ENCODE data around the gene OXGR1. TPM values are rescaled to one million over a fixed set of nuclear protein-coding genes. Genes with fewer than 3 reads are reported as not detected.
"Not testable (repeated sequence)": the region's sequence is repeated elsewhere in the genome, so short reads cannot be mapped to it uniquely, and the experiment has no call there.

The OXGR1 gene
- total RNA-seq, 1 donor from 2014 or later = 0.83 TPM

GRCh38 chr13:97027162-97027554 is 32.9 kb upstream of the OXGR1 start:
- ATAC-seq (no peak), DNase-seq (no peak)
- Histone ChIP-seq H3K9me3 (no peaks in the 10 kb centered on the region), H3K27ac (no peak overlapping the region), H3K4me1 (peaks cover 4% of the 10 kb centered on the region), H3K27me3 (ENCODE audit: low read depth) (no peaks in the 10 kb centered on the region), H3K36me3 (no peaks in the 10 kb centered on the region), H3K4me3 (no peak overlapping the region)
- intact Hi-C loops (cut with DNase I) = no loop called here
- TF ChIP-seq CTCF (IDR thresholded peaks at IDR 0.05) = no peak

GRCh38 chr13:97026531-97027161 is 32.4 kb upstream of the OXGR1 start:
- Histone ChIP-seq H3K4me1 (peaks cover 4% of the 10 kb centered on the region), H3K36me3 (no peaks in the 10 kb centered on the region), H3K9me3 (no peaks in the 10 kb centered on the region), H3K27ac (no peak overlapping the region), H3K4me3 (no peak overlapping the region), H3K27me3 (ENCODE audit: low read depth) (no peaks in the 10 kb centered on the region)
- TF ChIP-seq CTCF (IDR thresholded peaks at IDR 0.05) = no peak
- no peak for DNase-seq
- intact Hi-C loops (cut with DNase I) = no loop called here
- no peak for ATAC-seq

- intact Hi-C loops (cut with DNase I) = not testable (repeated sequence)
Observed at GRCh38 chr13:97023812-97024211, 29.5 kb upstream of the OXGR1 start.

GRCh38 chr13:97023117-97023516 is 28.8 kb upstream of the OXGR1 start:
- Histone ChIP-seq H3K27ac (no peak overlapping the region), H3K27me3 (ENCODE audit: low read depth) (no peaks in the 10 kb centered on the region), H3K36me3 (no peaks in the 10 kb centered on the region), H3K4me3 (no peak overlapping the region), H3K4me1 (peaks cover 4% of the 10 kb centered on the region), H3K9me3 (no peaks in the 10 kb centered on the region)
- TF ChIP-seq CTCF (IDR thresholded peaks at IDR 0.05) = no peak
- intact Hi-C loops (cut with DNase I) = no loop called here
- no peak for DNase-seq
- no peak for ATAC-seq

More at GRCh38 chr13:97023812-97024211, 29.5 kb upstream of the OXGR1 start:
- H3K27me3 ChIP-seq (ENCODE audit: low read depth); H3K4me3 ChIP-seq; DNase-seq; H3K36me3 ChIP-seq; H3K27ac ChIP-seq; H3K9me3 ChIP-seq; ATAC-seq; H3K4me1 ChIP-seq: not testable (repeated sequence)

GRCh38 chr13:97021241-97021640 is 27.0 kb upstream of the OXGR1 start:
- Histone ChIP-seq H3K9me3 (no peaks in the 10 kb centered on the region), H3K27ac (no peak overlapping the region), H3K4me1 (no peaks in the 10 kb centered on the region), H3K27me3 (ENCODE audit: low read depth) (peaks cover 4% of the 10 kb centered on the region), H3K4me3 (no peak overlapping the region), H3K36me3 (no peaks in the 10 kb centered on the region)
- DNase-seq = no peak
- no peak for ATAC-seq
- intact Hi-C loops (cut with DNase I) = no loop called here
- no peak for TF ChIP-seq CTCF (IDR thresholded peaks at IDR 0.05)

- Histone ChIP-seq H3K9me3 (no peaks in the 10 kb centered on the region), H3K27me3 (ENCODE audit: low read depth) (peaks cover 4% of the 10 kb centered on the region), H3K4me1 (no peaks in the 10 kb centered on the region), H3K36me3 (no peaks in the 10 kb centered on the region), H3K4me3 (no peak overlapping the region), H3K27ac (no peak overlapping the region)
- DNase-seq (no peak), ATAC-seq (no peak)
- intact Hi-C loops (cut with DNase I) = no loop called here
- no peak for TF ChIP-seq CTCF (IDR thresholded peaks at IDR 0.05)
Observed at GRCh38 chr13:97020689-97021240, 26.5 kb upstream of the OXGR1 start.

Data from lower lobe of right lung (tissue), 2 donors.